Epithelial cell of esophagus (primary cell): ENCODE data around the gene CARMIL1.
A peak's percentile ranks its signal among the peaks of the same experiment; 100 is the strongest.

Experiments
- DNase-seq: peaks from one replicate; pipeline ENCODE4 v3.0.0; 2010; ENCODE audit warnings: low read depth
- H3K4me3 ChIP-seq: 2 replicates; pipeline ENCODE4 v1.5.1; 2011; ENCODE audit warnings: mild to moderate bottlenecking, low read length, control low read depth
- TF ChIP-seq, protein P1 (sequence below): IDR thresholded peaks from 2 replicates; pipeline ENCODE4 v1.5.1; 2011; ENCODE audit warnings: low read depth, mild to moderate bottlenecking, low read length, control low read depth, inconsistent platforms; ENCODE audit not compliant: insufficient read depth; ENCODE audit errors: missing control alignments

Gene CARMIL1

DNA sequence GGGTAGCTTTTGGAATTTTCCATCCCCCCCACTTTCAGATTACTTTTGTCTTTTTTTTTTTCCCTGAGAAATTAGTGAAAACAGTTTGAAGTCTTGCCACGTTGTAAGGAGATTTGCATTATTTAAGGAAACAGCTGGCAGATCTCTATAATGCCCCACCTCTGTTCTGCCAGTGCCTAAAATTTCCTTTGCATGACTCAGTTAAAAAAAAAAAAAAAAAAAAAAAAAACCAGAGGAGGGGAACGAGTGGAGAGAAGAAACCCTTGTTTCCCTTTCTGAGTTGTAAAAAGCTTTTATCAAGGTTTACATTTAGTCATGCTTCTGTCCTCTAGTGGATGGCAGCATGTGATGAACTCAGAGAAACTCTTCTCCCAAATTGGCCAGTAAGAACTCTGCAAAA, 33.5 kb downstream of the CARMIL1 start:
- no peak overlapping the region for H3K4me3 ChIP-seq
- DNase-seq, result peak; percentile 61
- TF ChIP-seq, protein P1, sequence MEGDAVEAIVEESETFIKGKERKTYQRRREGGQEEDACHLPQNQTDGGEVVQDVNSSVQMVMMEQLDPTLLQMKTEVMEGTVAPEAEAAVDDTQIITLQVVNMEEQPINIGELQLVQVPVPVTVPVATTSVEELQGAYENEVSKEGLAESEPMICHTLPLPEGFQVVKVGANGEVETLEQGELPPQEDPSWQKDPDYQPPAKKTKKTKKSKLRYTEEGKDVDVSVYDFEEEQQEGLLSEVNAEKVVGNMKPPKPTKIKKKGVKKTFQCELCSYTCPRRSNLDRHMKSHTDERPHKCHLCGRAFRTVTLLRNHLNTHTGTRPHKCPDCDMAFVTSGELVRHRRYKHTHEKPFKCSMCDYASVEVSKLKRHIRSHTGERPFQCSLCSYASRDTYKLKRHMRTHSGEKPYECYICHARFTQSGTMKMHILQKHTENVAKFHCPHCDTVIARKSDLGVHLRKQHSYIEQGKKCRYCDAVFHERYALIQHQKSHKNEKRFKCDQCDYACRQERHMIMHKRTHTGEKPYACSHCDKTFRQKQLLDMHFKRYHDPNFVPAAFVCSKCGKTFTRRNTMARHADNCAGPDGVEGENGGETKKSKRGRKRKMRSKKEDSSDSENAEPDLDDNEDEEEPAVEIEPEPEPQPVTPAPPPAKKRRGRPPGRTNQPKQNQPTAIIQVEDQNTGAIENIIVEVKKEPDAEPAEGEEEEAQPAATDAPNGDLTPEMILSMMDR, result peak; percentile 8

DNA sequence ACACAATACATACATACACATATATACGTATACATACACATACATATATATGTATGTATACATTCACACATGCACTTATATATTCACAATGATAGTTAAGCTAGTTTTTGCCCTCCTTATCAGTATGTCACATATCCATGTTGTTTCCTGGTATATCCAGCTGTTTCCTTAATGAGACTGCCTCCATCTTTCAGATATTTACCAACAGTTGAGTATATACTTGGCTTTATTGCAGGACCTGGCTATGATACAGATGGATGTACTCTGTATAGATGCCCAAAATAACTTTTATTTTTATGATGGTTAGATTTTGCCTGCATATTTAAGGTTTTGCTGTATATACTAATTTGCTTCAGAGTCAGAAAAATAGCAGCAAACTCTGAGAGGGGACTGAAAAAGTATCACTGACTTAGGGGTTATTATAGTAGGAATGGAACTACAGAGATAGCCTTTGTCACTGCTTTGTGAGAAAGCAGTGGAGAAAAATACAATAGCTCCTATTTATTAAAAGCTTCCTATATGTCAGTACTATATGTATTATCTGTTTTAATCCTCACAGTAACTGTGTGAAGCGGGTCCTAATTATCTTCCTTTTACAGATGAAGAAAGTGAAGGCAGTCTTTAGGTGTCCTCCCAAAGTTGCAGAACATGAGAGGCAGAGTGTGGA, 35.5 kb downstream of the CARMIL1 start:
- TF ChIP-seq, protein P1, result no peak
- DNase-seq, result no peak

DNA sequence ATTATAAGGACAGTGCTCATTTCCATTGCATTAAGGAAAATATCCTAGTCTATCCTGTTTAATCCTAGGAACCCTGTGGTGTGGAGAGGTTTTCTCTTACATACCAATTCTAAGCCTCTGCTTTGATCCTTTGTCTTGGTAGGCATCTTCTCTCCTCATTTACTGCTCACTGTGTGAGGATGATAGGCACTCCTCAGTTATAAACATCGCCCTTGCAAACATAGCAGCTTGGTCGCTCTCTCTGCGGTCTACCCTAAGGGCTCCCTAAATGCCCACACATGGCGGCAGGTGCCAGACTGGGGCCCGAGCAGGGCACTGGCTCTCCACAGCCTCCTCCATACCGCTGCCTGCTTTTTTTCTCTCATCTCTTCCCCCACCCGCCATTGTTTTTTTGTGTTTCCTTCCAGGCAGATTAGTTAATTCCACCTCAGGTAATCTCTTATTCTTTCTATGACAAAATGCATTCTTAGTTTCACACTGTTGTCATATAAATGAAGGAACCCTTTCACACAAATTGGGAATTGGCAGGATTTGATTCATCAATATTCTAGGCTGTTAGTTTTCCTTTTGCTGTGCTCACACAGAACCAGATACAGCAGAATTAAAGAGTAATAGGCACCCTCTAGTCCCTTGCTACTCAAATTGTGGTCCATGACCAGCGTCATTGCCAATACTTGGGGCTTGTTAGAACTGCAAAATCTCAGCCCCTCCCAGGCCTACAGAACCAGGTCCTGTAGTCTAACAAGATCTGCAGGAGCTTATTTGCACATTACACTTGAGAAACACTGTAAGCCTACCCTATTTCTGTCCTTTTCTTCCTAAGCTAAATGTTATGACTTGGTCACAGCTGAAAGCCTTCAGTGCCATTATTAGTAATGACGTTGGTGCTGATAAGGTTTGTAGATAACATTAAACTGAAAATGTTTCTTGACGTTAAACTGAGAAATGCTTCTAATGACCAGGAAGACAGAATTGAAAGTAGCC, 36.3 kb downstream of the CARMIL1 start:
- DNase-seq, result no peak
- TF ChIP-seq, protein P1, result no peak
- no peak overlapping the region for H3K4me3 ChIP-seq

More for the DNA sequence above, 35.5 kb downstream of the CARMIL1 start:
- no peak overlapping the region for H3K4me3 ChIP-seq

DNA sequence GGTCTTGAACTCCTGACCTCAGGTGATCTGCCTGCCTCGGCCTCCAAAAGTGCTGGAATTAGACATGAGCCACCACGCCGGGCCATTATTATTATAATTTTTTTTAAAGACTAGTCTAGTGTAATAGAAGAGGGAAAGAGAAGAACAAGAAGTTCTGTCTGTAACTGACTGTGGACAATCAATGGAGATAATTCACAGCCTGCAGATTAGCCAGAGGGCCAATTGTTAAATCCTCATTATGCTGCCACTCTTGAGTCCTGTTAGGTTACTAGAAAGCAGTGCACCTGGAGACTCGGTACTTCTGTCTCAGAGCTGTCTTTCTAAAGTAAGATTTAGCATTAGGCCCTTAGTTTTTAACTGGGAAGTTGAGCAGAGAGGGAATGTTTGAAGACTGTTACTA, 37.5 kb downstream of the CARMIL1 start:
- DNase-seq, result no peak
- TF ChIP-seq, protein P1, result no peak
- H3K4me3 ChIP-seq, result no peak overlapping the region

DNA sequence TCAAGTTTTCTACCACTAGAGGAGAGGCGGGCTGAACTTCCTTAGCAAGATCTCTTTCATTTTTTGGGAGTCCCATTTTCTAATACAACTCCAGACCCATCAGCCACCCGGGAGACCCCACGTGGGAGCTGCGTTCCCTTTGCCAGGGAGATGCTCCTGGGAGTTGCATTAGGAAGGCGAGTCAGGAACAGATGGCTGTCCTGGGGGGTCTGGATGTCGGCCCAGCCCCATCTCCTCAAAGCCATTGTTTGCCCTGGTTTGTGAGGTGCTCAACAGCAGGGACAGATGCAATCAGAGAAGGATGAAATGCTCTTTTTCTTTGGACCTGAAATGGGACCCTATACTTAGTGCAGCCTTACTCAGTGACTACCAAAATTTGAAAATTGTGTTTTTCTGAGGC, 39.4 kb downstream of the CARMIL1 start:
- no peak for DNase-seq
- no peak overlapping the region for H3K4me3 ChIP-seq
- TF ChIP-seq, protein P1, result no peak

DNA sequence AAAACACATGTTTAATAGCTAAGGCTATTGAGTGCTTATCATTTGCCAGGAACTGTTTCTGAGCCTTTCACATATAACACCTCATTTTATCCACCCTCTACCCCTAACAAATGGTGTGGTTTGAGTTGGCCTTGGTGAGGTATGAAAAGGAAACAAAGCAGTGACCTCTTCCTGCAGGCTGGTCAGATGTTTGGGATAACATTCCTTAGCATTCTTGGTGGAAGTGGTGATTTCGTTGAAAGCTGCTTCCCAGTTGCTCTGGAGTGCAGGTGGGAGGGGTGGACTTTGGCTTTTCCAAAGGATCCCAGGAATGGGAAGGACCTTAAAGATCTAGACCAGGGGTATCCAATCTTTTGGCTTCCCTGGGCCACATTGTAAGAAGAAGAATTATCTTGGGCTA, 41.3 kb downstream of the CARMIL1 start:
- DNase-seq, result no peak
- TF ChIP-seq, protein P1, result no peak
- H3K4me3 ChIP-seq, result no peak overlapping the region
